Measurements from ENCODE around the gene RAPGEF2. TPM values are rescaled to one million over a fixed set of nuclear protein-coding genes. Genes with fewer than 3 reads are reported as not detected.

RAPGEF2 gene
- total and polyA plus RNA-seq, 9 of the 15 experiments (the other 6 are each of a cell fraction or from before 2014, with no cell fraction given), result 3.1 to 32.6 (median 23.1) TPM

DNA sequence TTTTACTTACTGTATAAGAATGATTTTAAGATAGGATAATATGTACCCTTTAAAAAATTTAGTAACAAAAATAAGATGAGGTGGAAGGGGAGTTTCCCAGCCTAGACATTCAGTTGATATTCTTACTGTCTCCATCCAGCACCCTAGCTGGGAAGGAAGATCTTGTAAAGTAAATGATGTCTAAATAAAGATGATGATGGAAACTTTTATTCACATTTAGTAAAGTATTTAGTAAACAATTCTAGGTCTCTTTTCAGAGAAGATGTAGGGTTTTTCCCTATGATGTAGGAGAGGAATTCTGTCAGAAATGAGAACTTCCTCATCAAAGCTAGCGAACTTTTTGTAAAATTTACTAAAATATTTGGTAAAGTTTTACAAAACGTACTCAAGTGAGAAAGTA, 136.8 kb downstream of the RAPGEF2 start (continued):
- TF ChIP-seq YBX1 (IDR thresholded peaks at IDR 0.05), result no peak
- no peak for TF ChIP-seq CXXC5 (CRISPR knock-in tag; IDR thresholded peaks at IDR 0.05)
- TF ChIP-seq RCOR1 (IDR thresholded peaks at IDR 0.05; ENCODE audit: borderline replicate concordance in 1 of 2, low read depth in 2 of 2, low read length in 2 of 2), result no peak
- no peak for TF ChIP-seq ZBED1 (IDR thresholded peaks at IDR 0.05)
- no peak for TF ChIP-seq ZNF449 (CRISPR knock-in tag; IDR thresholded peaks at IDR 0.05)
- TF ChIP-seq ZNF165 (CRISPR knock-in tag; IDR thresholded peaks at IDR 0.05; ENCODE audit: borderline replicate concordance), result no peak

- CTCF ChIA-PET (ENCODE audit: low intra/inter-chr PET ratio), result no interaction called here
- WGBS (ENCODE audit: insufficient coverage, low coverage, missing lambda C conversion rate), result 82% methylated on average over 3 of the region's 4 CpGs
- in situ Hi-C loops (cut with MboI) (no loop called here), intact Hi-C loops (cut with micrococcal nuclease) (no loop called here)
- Histone ChIP-seq H3K9ac (ENCODE audit: insufficient read depth in 1 of 2, low read depth in 2 of 2, low read length in 2 of 2) (no peak overlapping the region), H3K9me1 (ENCODE audit: control insufficient read depth, insufficient read depth, low read length) (no peaks in the 10 kb centered on the region), H3K79me2 (ENCODE audit: control insufficient read depth, insufficient read depth, low read length) (0 out of 3 replicates have a peak, but pooled peaks cover 5% of the 10 kb centered on the region), H3K27ac (ENCODE audit: extremely low read depth, low read depth, low read length) (no peak overlapping the region), H3K4me3 (no peak overlapping the region), H3K9me3 (replicated peaks; ENCODE audit: control insufficient read depth, insufficient read depth, low read depth, low read length) (no peaks in the 10 kb centered on the region), H3K4me1 (replicated peaks in 1 of 2; ENCODE audit: control insufficient read depth in 2 of 2, insufficient read depth in 2 of 2, low read length in 2 of 2) (no peaks in the 10 kb centered on the region), H4K20me1 (replicated peaks; ENCODE audit: control insufficient read depth, insufficient read depth, low read length) (no peaks in the 10 kb centered on the region), H3K36me3 (ENCODE audit: control insufficient read depth, insufficient read depth, low read length) (peaks cover 5% of the 10 kb centered on the region; the same call in 1 of the 3 replicates), H2AFZ (ENCODE audit: low read depth, low read length) (no peak overlapping the region), H3K4me2 (ENCODE audit: insufficient read depth, low read length) (no peak overlapping the region), H3K27me3 (ENCODE audit: control insufficient read depth in 2 of 2, insufficient read depth in 2 of 2, low read length in 2 of 2) (no peaks in the 10 kb centered on the region)
- no peak for FAIRE-seq
- POLR2A ChIA-PET, result no interaction called here
- no peak for DNase-seq (ENCODE audit: extremely low read depth in 1 of 4, low spot score in 3 of 4)
- no TSS peak for BruUV-seq (replicated peaks)
- TF ChIP-seq NFIC (IDR thresholded peaks at IDR 0.05) (no peak), GABPA (tag; conservative IDR thresholded peaks at IDR 0.05; ENCODE audit: low read depth) (no peak), TBL1XR1 (IDR thresholded peaks at IDR 0.05; ENCODE audit: low read length in 2 of 2) (no peak), ZNF165 (CRISPR knock-in tag; IDR thresholded peaks at IDR 0.05; ENCODE audit: borderline replicate concordance) (no peak), TBP (optimal IDR thresholded peaks at IDR 0.05; ENCODE audit: low read depth, low read length) (no peak), ZNF518B (CRISPR knock-in tag; IDR thresholded peaks at IDR 0.05) (no peak), GTF2E2 (tag; IDR thresholded peaks at IDR 0.05) (no peak), ZSCAN29 (IDR thresholded peaks at IDR 0.05) (no peak), MCM5 (IDR thresholded peaks at IDR 0.05; ENCODE audit: low read depth) (no peak), HDAC3 (IDR thresholded peaks at IDR 0.05; ENCODE audit: borderline replicate concordance, partially characterized antibody) (no peak)
- TF ChIP-seq, protein P1, sequence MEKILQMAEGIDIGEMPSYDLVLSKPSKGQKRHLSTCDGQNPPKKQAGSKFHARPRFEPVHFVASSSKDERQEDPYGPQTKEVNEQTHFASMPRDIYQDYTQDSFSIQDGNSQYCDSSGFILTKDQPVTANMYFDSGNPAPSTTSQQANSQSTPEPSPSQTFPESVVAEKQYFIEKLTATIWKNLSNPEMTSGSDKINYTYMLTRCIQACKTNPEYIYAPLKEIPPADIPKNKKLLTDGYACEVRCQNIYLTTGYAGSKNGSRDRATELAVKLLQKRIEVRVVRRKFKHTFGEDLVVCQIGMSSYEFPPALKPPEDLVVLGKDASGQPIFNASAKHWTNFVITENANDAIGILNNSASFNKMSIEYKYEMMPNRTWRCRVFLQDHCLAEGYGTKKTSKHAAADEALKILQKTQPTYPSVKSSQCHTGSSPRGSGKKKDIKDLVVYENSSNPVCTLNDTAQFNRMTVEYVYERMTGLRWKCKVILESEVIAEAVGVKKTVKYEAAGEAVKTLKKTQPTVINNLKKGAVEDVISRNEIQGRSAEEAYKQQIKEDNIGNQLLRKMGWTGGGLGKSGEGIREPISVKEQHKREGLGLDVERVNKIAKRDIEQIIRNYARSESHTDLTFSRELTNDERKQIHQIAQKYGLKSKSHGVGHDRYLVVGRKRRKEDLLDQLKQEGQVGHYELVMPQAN (IDR thresholded peaks at IDR 0.05; ENCODE audit: borderline replicate concordance), result no peak
- no peak for ATAC-seq
Observed at GRCh38 chr4:159240046-159240445, 137.2 kb downstream of the RAPGEF2 start.
